Stimulated activated CD8-positive, alpha-beta memory T cell treated with anti-CD3 and anti-CD28 coated beads, Interleukin-15, amount 100 ng/mL, for 48 hours (primary cell): ENCODE results near the gene PANK4.

ENCODE experiments used
- DNase-seq, 2 donors: peaks; one replicate each; pipeline ENCODE4 v3.0.0-alpha.2; 2020; ENCODE audit warnings: low read depth in 2 of 2

Gene PANK4

GRCh38 chr1:2476061-2476999, 50.1 kb downstream of the PANK4 start, which contains the start of gene PLCH2:
Gene PLCH2 (plus strand): TSS chr1:2476289. CDS start chr1:2476589, 300 bp downstream.
- DNase-seq, result no peak

GRCh38 chr1:2475571-2475970, 50.8 kb downstream of the PANK4 start:
- no peak for DNase-seq

GRCh38 chr1:2474933-2475371, 51.4 kb downstream of the PANK4 start:
- no peak for DNase-seq

- DNase-seq, result no peak
These were observed 52.1 kb downstream of the PANK4 start for GRCh38 chr1:2474104-2474844.

- no peak for DNase-seq
These were observed 53.2 kb downstream of the PANK4 start for GRCh38 chr1:2473198-2473597.

- DNase-seq, result no peak
These were observed 53.7 kb downstream of the PANK4 start for GRCh38 chr1:2472561-2473177.

GRCh38 chr1:2472109-2472508, 54.3 kb downstream of the PANK4 start:
- DNase-seq, result no peak

GRCh38 chr1:2471587-2472001, 54.8 kb downstream of the PANK4 start:
- no peak for DNase-seq

- no peak for DNase-seq
These were observed 55.3 kb downstream of the PANK4 start for GRCh38 chr1:2471159-2471471.

GRCh38 chr1:2470290-2471158, 55.9 kb downstream of the PANK4 start:
- no peak for DNase-seq

GRCh38 chr1:2469103-2469940, 57.1 kb downstream of the PANK4 start:
- no peak for DNase-seq

- no peak for DNase-seq
These were observed 57.9 kb downstream of the PANK4 start for GRCh38 chr1:2468540-2468939.

- DNase-seq, result no peak
These were observed 58.3 kb downstream of the PANK4 start for GRCh38 chr1:2468041-2468472.

- DNase-seq, result peak; percentile 7 to 21
These were observed 59.3 kb downstream of the PANK4 start for GRCh38 chr1:2466958-2467554.

- DNase-seq, result no peak
These were observed 60.1 kb downstream of the PANK4 start for GRCh38 chr1:2466270-2466665.

- no peak for DNase-seq
These were observed 60.8 kb downstream of the PANK4 start for GRCh38 chr1:2465371-2466269.

- no peak for DNase-seq
These were observed 63.0 kb downstream of the PANK4 start for GRCh38 chr1:2463396-2463795.

- no peak for DNase-seq
These were observed 63.6 kb downstream of the PANK4 start for GRCh38 chr1:2462819-2463218.
